ENCODE measurements around the gene VGLL4. TPM values are rescaled to one million over a fixed set of nuclear protein-coding genes. Genes with fewer than 3 reads are reported as not detected.
"Not testable (repeated sequence)": the region's sequence is repeated elsewhere in the genome, so short reads cannot be mapped to it uniquely, and the experiment has no call there.

Gene VGLL4
- total RNA-seq, 2 experiments from 2014 or later = 54.4 to 60.2 TPM

GRCh38 chr3:11689749-11690148, 46.0 kb upstream of the VGLL4 start:
- no peaks in the 10 kb centered on the region for H3K27me3 Mint-ChIP-seq
- DNase-seq (no peak), ATAC-seq (no peak)
- no peak for TF ChIP-seq CTCF (IDR thresholded peaks at IDR 0.05)
- no peaks in the 10 kb centered on the region for H3K9me3 Mint-ChIP-seq
- H3K4me1 Mint-ChIP-seq (ENCODE audit: low read depth) = no peaks in the 10 kb centered on the region
- H3K4me3 Mint-ChIP-seq = no peak overlapping the region
- CTCF ChIA-PET = no interaction called here
- POLR2A ChIA-PET = no interaction called here
- no peaks in the 10 kb centered on the region for H3K36me3 Mint-ChIP-seq (ENCODE audit: low read depth)
- intact Hi-C loops (cut with micrococcal nuclease) = no loop called here
- H3K27ac Mint-ChIP-seq = no peak overlapping the region

GRCh38 chr3:11684980-11685379, 41.3 kb upstream of the VGLL4 start:
- H3K27me3 Mint-ChIP-seq; H3K36me3 Mint-ChIP-seq (ENCODE audit: low read depth); H3K4me3 Mint-ChIP-seq; H3K9me3 Mint-ChIP-seq; intact Hi-C loops (cut with micrococcal nuclease); POLR2A ChIA-PET; H3K4me1 Mint-ChIP-seq (ENCODE audit: low read depth); DNase-seq; CTCF ChIA-PET; ATAC-seq; H3K27ac Mint-ChIP-seq: not testable (repeated sequence)

GRCh38 chr3:11680509-11680908, 36.8 kb upstream of the VGLL4 start:
- Mint-ChIP-seq H3K4me1 (ENCODE audit: low read depth) (no peaks in the 10 kb centered on the region), H3K4me3 (no peak overlapping the region), H3K9me3 (no peaks in the 10 kb centered on the region), H3K27ac (no peak overlapping the region), H3K36me3 (ENCODE audit: low read depth) (peaks cover 3% of the 10 kb centered on the region), H3K27me3 (no peaks in the 10 kb centered on the region)
- intact Hi-C loops (cut with micrococcal nuclease) = no loop called here
- ATAC-seq (no peak), DNase-seq (no peak)
- no peak for TF ChIP-seq CTCF (IDR thresholded peaks at IDR 0.05)
- POLR2A ChIA-PET = no interaction called here
- CTCF ChIA-PET = no interaction called here

GRCh38 chr3:11679964-11680363, 36.2 kb upstream of the VGLL4 start:
- intact Hi-C loops (cut with micrococcal nuclease) = no loop called here
- CTCF ChIA-PET = no interaction called here
- no peak for ATAC-seq
- no peaks in the 10 kb centered on the region for H3K4me1 Mint-ChIP-seq (ENCODE audit: low read depth)
- POLR2A ChIA-PET = interaction anchor here (1.1 kb wide), 1 partner anchor 19 kb away, joined by 3 read pairs; no protein-coding TSS in a partner anchor
- no peaks in the 10 kb centered on the region for H3K27me3 Mint-ChIP-seq
- DNase-seq = no peak
- peaks cover 3% of the 10 kb centered on the region for H3K36me3 Mint-ChIP-seq (ENCODE audit: low read depth)
- TF ChIP-seq CTCF (IDR thresholded peaks at IDR 0.05) = no peak
- no peak overlapping the region for H3K4me3 Mint-ChIP-seq
- no peaks in the 10 kb centered on the region for H3K9me3 Mint-ChIP-seq
- H3K27ac Mint-ChIP-seq = no peak overlapping the region

GRCh38 chr3:11672363-11672762, 28.6 kb upstream of the VGLL4 start:
- no peak for DNase-seq
- Mint-ChIP-seq H3K4me3 (no peak overlapping the region), H3K27me3 (no peaks in the 10 kb centered on the region), H3K27ac (no peak overlapping the region), H3K9me3 (no peaks in the 10 kb centered on the region), H3K4me1 (ENCODE audit: low read depth) (no peaks in the 10 kb centered on the region), H3K36me3 (ENCODE audit: low read depth) (no peaks in the 10 kb centered on the region)
- intact Hi-C loops (cut with micrococcal nuclease) = no loop called here
- TF ChIP-seq CTCF (IDR thresholded peaks at IDR 0.05) = no peak
- ChIA-PET POLR2A (interaction anchor here (1.0 kb wide), 1 partner anchor 10 kb away, joined by 3 read pairs; no protein-coding TSS in a partner anchor), CTCF (interaction anchor here (0.8 to 1.2 kb wide), 3 partner anchors 10 to 132 kb away, joined by 3 read pairs; partner anchors contain the start of gene VGLL4)
- no peak for ATAC-seq

- intact Hi-C loops (cut with micrococcal nuclease) = no loop called here
- Mint-ChIP-seq H3K4me3 (no peak overlapping the region), H3K27ac (no peak overlapping the region), H3K4me1 (ENCODE audit: low read depth) (no peaks in the 10 kb centered on the region), H3K9me3 (no peaks in the 10 kb centered on the region), H3K27me3 (no peaks in the 10 kb centered on the region), H3K36me3 (ENCODE audit: low read depth) (no peaks in the 10 kb centered on the region)
- CTCF ChIA-PET = no interaction called here
- no peak for TF ChIP-seq CTCF (IDR thresholded peaks at IDR 0.05)
- POLR2A ChIA-PET = no interaction called here
- no peak for ATAC-seq
- DNase-seq = no peak
Observed at GRCh38 chr3:11671648-11672100, 28.0 kb upstream of the VGLL4 start.

All from activated CD8-positive, alpha-beta T cell treated with anti-CD3 and anti-CD28 coated beads for 36 hours (primary cell).